Activated CD4-positive, alpha-beta T cell treated with anti-CD3 and anti-CD28 coated beads for 24 hours (primary cell): ENCODE results near the gene OSGEP.

Source experiments
- DNase-seq, 2 donors: peaks; one replicate each; pipeline ENCODE4 v3.0.0-alpha.2; 2020; ENCODE audit warnings: low read depth in 2 of 2

Gene OSGEP

GRCh38 chr14:20397511-20397910, 57.1 kb downstream of the OSGEP start:
- no peak for DNase-seq
